Right lobe of liver (tissue), 6 donors: Measurements from ENCODE around the gene CDC14A. TPM values are rescaled to one million over a fixed set of nuclear protein-coding genes. Genes with fewer than 3 reads are reported as not detected.

Source experiments
- ATAC-seq, 4 donors: fragments of 200-7000 bp; cut with Tn5 transposase; one replicate each; pipeline ENCODE4 v1.9.1; 2020; ENCODE audit warnings: mild to moderate bottlenecking in 4 of 4, moderate library complexity in 4 of 4
- DNase-seq, 3 donors: peaks; one replicate each; pipeline ENCODE4 v3.0.0-alpha.2; 2020
- H3K27ac ChIP-seq, 3 donors: fragments of 200-600 bp; one replicate each; pipeline ENCODE4 v1.8.0; 2022
- H3K27me3 ChIP-seq, 2 donors: fragments of 200-600 bp; one replicate each; pipeline ENCODE4 v1.8.0; 2022
- H3K36me3 ChIP-seq, 4 donors: fragments of 200-600 bp; sonication (generic) in 1 of 4; one replicate each; pipeline versions ENCODE4 v1.5.1 to v1.8.0; 2017 to 2022; ENCODE audit warnings: control low read depth in 1 of 4
- H3K4me1 ChIP-seq, 4 donors: fragments of 200-600 bp; sonication (generic) in 1 of 4; one replicate each; pipeline versions ENCODE4 v1.5.1 to v1.8.0; 2017 to 2022; ENCODE audit warnings: control low read depth in 1 of 4
- H3K4me3 ChIP-seq, 3 donors: fragments of 200-600 bp; one replicate each; pipeline ENCODE4 v1.8.0; 2022
- H3K9me3 ChIP-seq, 4 donors: fragments of 200-600 bp; sonication (generic) in 1 of 4; one replicate each; pipeline versions ENCODE4 v1.5.1 to v1.8.0; 2017 to 2022; ENCODE audit warnings: control low read depth in 1 of 4
- CTCF ChIP-seq, 4 donors: fragments of 200-600 bp in 3 of 4; fragments of 450-650 bp in 1 of 4; IDR thresholded peaks; one replicate each; pipeline versions ENCODE4 v1.5.1 to v1.8.0; 2016 to 2022; ENCODE audit warnings: antibody characterized with exemption in 4 of 4, mild to moderate bottlenecking in 2 of 4
- POLR2A ChIP-seq: fragments of 450-650 bp; IDR thresholded peaks from one replicate; pipeline ENCODE4 v1.6.1; 2017; ENCODE audit warnings: antibody characterized with exemption, mild to moderate bottlenecking
- WGBS: methylation state at CpG from one replicate; pipeline ENCODE4 v1.1.6; 2018; ENCODE audit warnings: low coverage, low lambda C conversion rate; ENCODE audit not compliant: insufficient coverage; ENCODE audit errors: missing lambda C conversion rate; 5-methylcytosine and 5-hydroxymethylcytosine counted together
- intact Hi-C, 2 donors: fragments of 100-400 bp; cut with DNase I; formaldehyde crosslinking; loops; one replicate each; pipeline versions ENCODE4 v1.11.2 to v1.14.1; 2022
- total RNA-seq, 6 experiments: library from RNA; depleted of rRNA in 2 of 6; stranded (reverse); fragments of >200 nt in 2 of 6; fragmentation: NEBNext Ultra II Directional in 3 of 6; extraction: Animal tissue kit (Norgen Biotek cat#: 25700) in 3 of 6; gene quantifications; one replicate each; pipeline versions ENCODE4 v1.1.0 to v1.2.4, GENCODE V29; 2016 to 2023
- donor health status: DM: no; HTN: yes; CAD: no.
- donor health status: DM: no; HTN: no; CAD: no.
- donor health status: DM: no; HTN: no; CAD: no.
- donor health status: DM: no; HTN: yes; CAD: no.
- donor health status: DM: no; HTN: yes; CAD: no.

CDC14A gene
- total RNA-seq, 6 experiments from 2014 or later, result 1.1 to 3.3 (median 1.6) TPM

DNA sequence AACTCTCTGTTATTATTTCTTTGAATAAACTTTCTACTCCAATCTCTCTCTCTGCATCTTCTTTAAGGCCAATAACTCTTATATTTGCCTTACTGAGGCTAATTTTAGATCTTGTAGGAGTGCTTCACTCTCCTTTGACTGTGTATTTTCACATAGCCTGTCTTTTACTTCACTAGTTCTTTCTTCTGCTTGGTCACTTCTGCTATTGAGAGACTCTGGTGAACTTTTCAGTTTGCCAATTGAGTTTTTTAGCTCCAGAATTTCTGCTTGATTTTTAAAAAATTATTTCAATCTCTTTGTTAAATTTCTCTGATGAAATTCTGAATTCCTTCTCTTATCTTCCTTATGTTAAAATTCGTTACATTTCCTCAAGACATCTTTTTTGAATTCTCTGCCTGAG, 203.9 kb downstream of the CDC14A start:
- WGBS, result 70% methylated on average over 1 of the region's 1 CpG
- no peaks in the 10 kb centered on the region for H3K36me3 ChIP-seq
- no peak overlapping the region for H3K4me3 ChIP-seq
- no peaks in the 10 kb centered on the region for H3K4me1 ChIP-seq
- H3K27me3 ChIP-seq, result no peaks in the 10 kb centered on the region
- no peak for ATAC-seq
- no peak for DNase-seq
- peaks cover 0 to 16% (median 0%) of the 10 kb centered on the region in 4 donors for H3K9me3 ChIP-seq
- intact Hi-C loops, result no loop called here
- no peak overlapping the region for H3K27ac ChIP-seq
- TF ChIP-seq POLR2A (no peak), CTCF (IDR thresholded peaks at IDR 0.05) (no peak)

DNA sequence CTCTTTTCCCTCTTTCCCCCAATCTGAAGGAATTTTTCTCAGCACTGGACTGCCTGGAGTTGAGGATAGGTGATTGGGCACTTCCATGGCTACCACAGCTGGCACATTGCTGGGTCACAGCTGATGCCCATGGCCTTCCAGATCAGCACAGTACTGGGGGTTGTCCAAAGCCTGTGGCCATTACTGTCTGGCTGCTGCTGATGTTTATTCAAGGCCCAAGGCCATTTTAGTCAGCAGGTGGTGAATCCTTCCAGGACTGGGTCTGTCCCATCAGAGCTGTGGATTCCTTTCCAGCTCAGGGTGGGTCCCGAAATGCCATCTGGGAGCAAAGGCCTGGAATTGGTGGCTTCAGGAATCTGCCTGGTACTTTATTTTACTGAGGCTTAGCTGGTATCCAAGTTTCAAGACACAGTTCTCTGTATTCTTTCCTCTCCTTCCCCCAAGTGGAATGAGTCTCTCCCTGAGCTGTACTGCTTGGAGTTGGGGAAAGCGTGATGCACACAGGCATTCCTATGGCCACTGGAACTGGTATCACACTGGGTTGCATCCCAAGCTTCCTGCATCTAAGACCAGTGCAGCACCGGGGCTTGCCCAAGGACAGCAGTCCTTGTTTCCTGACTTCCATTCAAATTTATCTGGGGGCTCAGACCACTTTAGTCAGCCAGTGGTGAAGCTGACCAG, 204.8 kb downstream of the CDC14A start:
- Histone ChIP-seq H3K27ac (no peak overlapping the region), H3K36me3 (no peaks in the 10 kb centered on the region), H3K4me1 (no peaks in the 10 kb centered on the region), H3K4me3 (no peak overlapping the region), H3K9me3 (peaks cover 0 to 12% (median 0%) of the 10 kb centered on the region in 4 donors), H3K27me3 (no peaks in the 10 kb centered on the region)
- no peak for DNase-seq
- 92% methylated on average over 2 of the region's 3 CpGs for WGBS
- intact Hi-C loops, result no loop called here
- no peak for ATAC-seq
- TF ChIP-seq CTCF (IDR thresholded peaks at IDR 0.05) (no peak), POLR2A (no peak)

DNA sequence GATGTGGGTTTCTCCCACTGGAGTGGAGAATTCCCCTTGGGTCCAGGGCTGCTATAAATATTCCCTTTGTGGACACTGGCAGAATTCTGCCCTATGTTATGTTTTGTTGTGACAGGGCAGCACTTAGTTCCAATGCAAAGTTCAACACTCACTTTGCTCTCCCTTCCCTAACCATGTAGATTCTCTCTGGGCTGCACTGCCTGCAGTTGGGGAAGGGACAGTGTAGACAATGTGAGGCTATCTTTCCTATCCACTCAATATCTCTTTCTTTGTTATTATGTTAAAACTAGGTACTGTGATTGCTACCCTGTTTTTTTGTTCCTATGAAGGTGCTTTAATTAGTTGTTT, 205.3 kb downstream of the CDC14A start:
- intact Hi-C loops, result no loop called here
- DNase-seq (no peak), ATAC-seq (no peak)
- H3K36me3 ChIP-seq, result no peaks in the 10 kb centered on the region
- H3K27ac ChIP-seq, result no peak overlapping the region
- H3K4me1 ChIP-seq, result no peaks in the 10 kb centered on the region
- H3K9me3 ChIP-seq, result peaks cover 0 to 10% (median 0%) of the 10 kb centered on the region in 4 donors
- TF ChIP-seq CTCF (IDR thresholded peaks at IDR 0.05), result no peak
- H3K4me3 ChIP-seq, result no peak overlapping the region
- H3K27me3 ChIP-seq, result no peaks in the 10 kb centered on the region

DNA sequence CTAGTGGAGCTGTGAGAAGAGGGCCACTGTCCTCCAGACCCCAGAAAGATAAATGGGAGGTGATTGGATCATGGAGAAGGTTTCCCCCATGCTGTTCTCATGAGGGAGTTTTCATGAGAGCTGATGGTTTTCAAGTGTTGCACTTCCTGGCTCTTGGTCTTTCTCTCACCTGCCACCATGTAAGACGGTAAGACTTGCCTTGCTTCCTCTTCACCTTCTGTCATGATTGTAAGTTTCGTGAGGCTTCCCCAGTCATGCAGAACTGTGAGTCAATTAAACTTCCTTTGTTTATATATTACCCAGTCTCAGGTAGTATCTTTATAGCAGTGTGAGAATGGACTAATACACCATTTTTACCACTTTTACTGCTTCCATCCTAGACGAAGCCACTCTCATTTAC, 213.2 kb downstream of the CDC14A start:
- intact Hi-C loops, result no loop called here
- DNase-seq (no peak), ATAC-seq (no peak)
- WGBS, result 55% methylated on average over 1 of the region's 3 CpGs
- Histone ChIP-seq H3K9me3 (no peaks in the 10 kb centered on the region), H3K36me3 (no peaks in the 10 kb centered on the region), H3K27ac (no peak overlapping the region), H3K4me3 (no peak overlapping the region), H3K27me3 (no peaks in the 10 kb centered on the region), H3K4me1 (no peaks in the 10 kb centered on the region)
- TF ChIP-seq CTCF (IDR thresholded peaks at IDR 0.05), result no peak
- TF ChIP-seq POLR2A, result no peak
